Muscle of leg (tissue), 11 donors: ENCODE results near the gene KRT16. TPM values are rescaled to one million over a fixed set of nuclear protein-coding genes. Genes with fewer than 3 reads are reported as not detected.
"Not testable (repeated sequence)": the region's sequence is repeated elsewhere in the genome, so short reads cannot be mapped to it uniquely, and the experiment has no call there.

ENCODE experiments used
- DNase-seq: peaks from one replicate; pipeline ENCODE4 v3.0.0; 2013
- H3K27ac ChIP-seq: one replicate; pipeline ENCODE4 v1.5.1; 2013; ENCODE audit warnings: mild to moderate bottlenecking, low read length, control low read depth
- H3K27me3 ChIP-seq: one replicate; pipeline ENCODE4 v1.6.1; 2013; ENCODE audit warnings: low read length; ENCODE audit not compliant: control insufficient read depth, insufficient read depth
- H3K36me3 ChIP-seq: one replicate; pipeline ENCODE4 v1.6.1; 2013; ENCODE audit warnings: low read length; ENCODE audit not compliant: control insufficient read depth, insufficient read depth
- H3K4me1 ChIP-seq: one replicate; pipeline ENCODE4 v1.6.1; 2013; ENCODE audit warnings: low read length; ENCODE audit not compliant: control insufficient read depth, insufficient read depth
- H3K4me3 ChIP-seq: one replicate; pipeline ENCODE4 v1.5.1; 2013; ENCODE audit warnings: low read length, control low read depth
- H3K9me3 ChIP-seq: replicated peaks from 2 replicates; pipeline ENCODE4 v1.6.1; 2013; ENCODE audit warnings: low read depth, low read length; ENCODE audit not compliant: control insufficient read depth
- WGBS: methylation state at CpG from one replicate; pipeline ENCODE4 v1.1.5; 2013; ENCODE audit warnings: missing lambda C conversion rate; ENCODE audit not compliant: insufficient coverage; 5-methylcytosine and 5-hydroxymethylcytosine counted together
- polyA plus RNA-seq, 8 donors: library from polyadenylated mRNA; unstranded; fragments of 120-200 nt; gene quantifications; one replicate each; pipeline versions ENCODE4 v1.2.1 to v1.2.3, GENCODE V29; 2013; ENCODE audit warnings: inconsistent platforms in 1 of 8, low replicate concordance in 1 of 8; ENCODE audit not compliant: insufficient read length in 8 of 8, insufficient read depth in 1 of 8
- total RNA-seq: library from RNA; stranded (reverse); fragments of 120-200 nt; gene quantifications from one replicate; pipeline ENCODE4 v1.2.4, GENCODE V29; 2013

The KRT16 gene
- total and polyA plus RNA-seq, 9 donors, result 0.83 TPM; not detected in 8

DNA sequence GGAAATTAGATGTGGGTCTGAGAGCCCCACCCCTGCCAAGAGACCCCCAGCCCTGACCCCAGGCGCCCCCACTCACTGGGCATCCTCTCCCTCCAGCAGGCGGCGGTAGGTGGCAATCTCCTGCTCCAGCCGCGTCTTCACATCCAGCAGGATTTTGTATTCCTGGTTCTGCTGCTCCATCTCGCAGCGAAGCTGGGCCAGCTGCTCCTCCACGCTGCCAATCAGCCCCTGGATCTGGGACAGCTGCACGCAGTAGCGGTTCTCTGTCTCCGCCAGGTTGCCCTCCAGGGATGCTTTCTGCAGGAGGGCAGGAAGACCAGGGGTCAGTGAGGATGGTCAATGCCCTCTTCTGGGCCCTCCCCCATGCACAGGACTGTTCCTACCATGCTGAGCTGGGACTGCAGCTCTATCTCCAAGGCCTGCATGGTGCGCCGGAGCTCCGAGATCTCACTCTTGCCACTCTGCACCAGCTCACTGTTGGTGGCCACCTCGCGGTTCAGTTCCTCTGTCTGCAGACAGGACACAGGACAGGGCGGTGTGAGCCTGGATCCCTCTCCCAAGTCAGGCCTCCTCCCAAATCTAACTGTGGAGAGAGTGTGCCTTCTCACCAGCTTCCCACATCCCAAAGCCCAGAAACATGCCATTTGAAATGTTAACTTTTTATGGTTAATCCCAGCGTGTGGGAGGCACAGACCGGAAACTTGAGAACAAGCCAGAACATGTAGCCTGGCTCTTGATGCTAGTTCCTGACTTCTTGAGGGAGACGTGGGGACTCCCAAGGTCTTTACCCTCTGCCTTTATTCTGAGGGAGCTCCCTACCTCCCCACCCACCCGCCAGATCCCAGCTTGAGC is 8.2 kb upstream of the KRT16 start:
- 65% methylated on average over 17 of the region's 21 CpGs for WGBS
- Histone ChIP-seq H3K4me1 (peaks cover 21% of the 10 kb centered on the region), H3K27me3 (peaks cover 10% of the 10 kb centered on the region), H3K4me3 (no peak overlapping the region), H3K36me3 (no peaks in the 10 kb centered on the region), H3K9me3 (no peaks in the 10 kb centered on the region), H3K27ac (no peak overlapping the region)
- DNase-seq, result no peak

DNA sequence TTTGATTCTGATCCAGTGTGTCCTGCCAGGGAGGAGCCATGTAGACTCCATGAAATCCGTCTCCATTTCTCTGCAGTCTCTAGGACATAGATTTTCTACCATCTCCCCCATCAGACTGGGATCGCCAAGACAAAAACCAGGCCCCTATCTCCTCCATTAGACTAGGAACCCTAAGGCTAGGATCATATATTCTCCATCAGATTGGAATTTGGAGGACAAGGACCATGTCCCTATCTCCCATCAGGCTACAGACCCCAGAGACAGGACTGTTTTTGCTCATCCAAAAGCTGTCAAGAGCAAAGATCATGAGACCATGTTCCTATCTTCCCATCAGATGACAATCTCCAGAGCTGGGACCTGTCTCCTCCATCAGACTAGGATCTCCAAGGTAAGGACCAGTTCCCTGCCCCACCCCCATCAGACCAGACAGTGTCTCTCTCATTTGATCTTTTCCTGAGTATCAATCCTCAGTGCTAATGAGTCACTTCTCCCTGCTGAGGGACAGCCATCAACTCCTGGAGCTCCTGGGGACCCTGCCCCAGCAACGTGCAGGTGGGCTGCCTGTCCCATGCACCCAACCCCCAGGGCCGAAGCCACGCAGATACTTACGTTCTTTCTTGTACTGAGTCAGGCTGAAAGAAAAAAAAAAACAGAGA is 7.5 kb upstream of the KRT16 start:
- peaks cover 10% of the 10 kb centered on the region for H3K27me3 ChIP-seq
- H3K27ac ChIP-seq, H3K36me3 ChIP-seq, DNase-seq, H3K9me3 ChIP-seq, H3K4me3 ChIP-seq: not testable (repeated sequence)
- WGBS, result 72% methylated on average over 3 of the region's 6 CpGs
- H3K4me1 ChIP-seq, result peaks cover 21% of the 10 kb centered on the region

DNA sequence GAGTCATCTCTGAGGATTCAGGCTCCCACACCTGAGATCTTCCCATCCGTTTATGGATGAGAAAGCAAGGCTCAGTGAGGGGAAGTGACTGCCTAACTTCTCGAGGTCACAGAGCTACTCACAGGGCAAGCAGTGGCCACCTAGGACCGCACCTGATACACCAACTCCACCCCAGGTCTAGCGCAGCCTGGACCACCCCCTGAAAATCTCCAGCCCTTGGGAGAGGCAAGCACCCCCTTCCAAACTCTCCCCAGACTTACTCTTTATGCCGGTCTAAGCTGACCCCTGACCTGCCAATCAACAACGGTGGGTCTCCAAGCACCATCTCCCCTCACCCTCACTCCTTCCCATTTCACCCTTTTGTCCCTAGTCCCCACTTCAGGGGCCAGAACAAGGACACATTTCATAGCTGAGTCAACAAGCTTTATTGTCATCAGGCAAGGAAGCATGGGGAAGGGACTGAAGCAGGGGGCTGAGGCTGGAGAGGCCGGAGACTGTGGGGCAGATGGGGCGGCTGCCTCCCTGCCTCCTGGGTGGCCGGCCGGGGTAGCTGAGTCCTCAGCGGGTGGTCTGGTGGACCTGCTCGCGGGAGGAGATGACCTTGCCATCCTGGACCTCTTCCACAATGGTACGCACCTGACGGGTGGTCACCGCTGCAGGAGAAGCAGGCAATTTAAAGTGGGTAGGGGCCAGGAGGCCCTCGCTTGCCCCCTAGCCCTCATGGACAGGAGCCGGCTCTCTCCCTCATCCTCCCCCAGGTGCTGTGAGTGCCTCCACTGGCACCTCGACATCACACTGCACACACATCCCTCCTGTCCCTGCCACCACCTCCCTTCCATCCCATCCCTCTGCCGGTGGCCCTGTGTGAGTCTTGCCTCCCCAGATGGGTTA is 6.7 kb upstream of the KRT16 start:
- Histone ChIP-seq H3K36me3 (no peaks in the 10 kb centered on the region), H3K27me3 (peaks cover 10% of the 10 kb centered on the region), H3K4me3 (no peak overlapping the region), H3K27ac (no peak overlapping the region), H3K4me1 (peaks cover 16% of the 10 kb centered on the region), H3K9me3 (no peaks in the 10 kb centered on the region)
- no peak for DNase-seq
- 86% methylated on average over 10 of the region's 20 CpGs for WGBS

DNA sequence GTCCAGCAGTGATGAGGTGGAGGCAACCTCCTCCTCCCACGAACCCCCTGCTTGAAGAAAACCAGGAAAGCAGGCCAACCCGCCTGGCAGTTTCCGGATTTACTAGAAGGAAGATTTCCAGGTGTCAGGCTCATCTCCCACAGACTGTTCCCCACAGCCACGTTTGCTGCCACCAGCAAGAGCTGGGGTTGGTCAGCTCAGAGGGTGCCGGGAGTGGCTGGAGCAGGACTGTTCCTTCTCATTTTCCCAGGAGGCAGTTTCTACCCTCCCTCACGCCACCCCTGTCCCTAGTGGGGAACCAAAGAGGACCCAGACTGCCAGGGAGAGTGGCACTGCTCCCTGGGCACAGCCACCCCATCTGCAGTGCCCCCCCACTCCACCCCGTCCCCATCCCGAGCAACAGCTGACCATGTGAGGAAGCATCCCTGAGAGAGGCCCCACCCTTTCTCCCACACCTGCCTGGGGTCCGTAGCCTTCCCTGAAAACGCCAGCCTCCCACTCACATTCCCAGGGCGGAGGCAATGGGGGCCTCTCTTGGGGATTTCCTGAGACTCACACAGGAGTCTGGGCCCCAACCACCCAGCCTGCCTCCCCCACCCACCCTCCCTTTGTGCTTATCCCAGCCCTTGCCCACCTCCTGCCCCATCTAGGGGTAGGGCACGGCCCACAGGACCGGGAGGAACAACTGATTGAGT is 5.9 kb upstream of the KRT16 start:
- no peak overlapping the region for H3K27ac ChIP-seq
- WGBS, result 48% methylated on average over 7 of the region's 13 CpGs
- peaks cover 10% of the 10 kb centered on the region for H3K27me3 ChIP-seq
- no peak overlapping the region for H3K4me3 ChIP-seq
- H3K4me1 ChIP-seq, result peaks cover 13% of the 10 kb centered on the region
- no peak for DNase-seq
- no peaks in the 10 kb centered on the region for H3K9me3 ChIP-seq
- no peaks in the 10 kb centered on the region for H3K36me3 ChIP-seq

DNA sequence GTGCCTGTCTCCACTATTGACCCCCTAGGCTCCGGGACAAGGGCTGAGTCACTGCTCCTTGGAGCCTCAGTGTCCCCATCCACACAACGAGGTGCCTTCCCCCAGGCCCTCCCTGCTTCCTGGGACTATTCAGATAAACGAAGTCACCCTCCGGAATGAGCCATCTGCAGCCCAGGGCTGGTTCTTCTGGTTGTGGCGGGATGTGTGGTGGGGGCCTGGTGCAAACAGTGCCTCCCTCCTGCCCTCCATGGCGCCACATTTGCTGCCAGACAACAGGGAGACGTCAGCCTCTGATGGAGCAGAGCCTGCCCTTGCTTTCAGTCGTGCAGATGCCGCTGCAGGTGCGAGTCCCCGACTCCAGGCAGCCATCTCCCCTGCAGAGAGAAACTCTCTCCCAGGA is 5.1 kb upstream of the KRT16 start:
- Histone ChIP-seq H3K4me1 (peaks cover 5% of the 10 kb centered on the region), H3K9me3 (no peaks in the 10 kb centered on the region), H3K27ac (no peak overlapping the region), H3K27me3 (peaks cover 10% of the 10 kb centered on the region), H3K36me3 (no peaks in the 10 kb centered on the region), H3K4me3 (no peak overlapping the region)
- DNase-seq, result no peak
- WGBS, result 66% methylated on average over 8 of the region's 11 CpGs

DNA sequence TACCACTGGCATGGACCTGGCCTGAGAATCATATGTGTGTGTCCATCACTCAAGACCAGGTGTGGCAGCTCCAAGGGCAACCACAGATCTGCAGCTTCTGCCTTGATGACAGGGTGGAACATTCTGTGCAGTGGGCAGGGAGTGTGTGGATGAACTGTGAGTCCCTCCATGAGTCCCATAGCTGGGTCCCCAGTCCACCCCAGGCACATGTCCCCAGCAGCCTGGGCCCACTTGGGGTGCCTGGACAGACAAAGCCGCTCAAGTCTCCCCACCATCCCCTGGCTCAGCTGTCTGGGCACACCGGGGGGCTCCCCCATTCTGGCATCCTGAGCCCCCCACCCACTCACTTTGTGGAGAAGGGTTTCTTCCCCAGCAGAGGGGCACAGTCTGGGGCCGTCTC is 4.6 kb upstream of the KRT16 start:
- Histone ChIP-seq H3K36me3 (no peaks in the 10 kb centered on the region), H3K27me3 (peaks cover 10% of the 10 kb centered on the region), H3K4me3 (no peak overlapping the region), H3K9me3 (no peaks in the 10 kb centered on the region), H3K27ac (no peak overlapping the region), H3K4me1 (peaks cover 2% of the 10 kb centered on the region)
- no CpG with 5 or more reads among the region's 3 CpGs for WGBS
- no peak for DNase-seq

DNA sequence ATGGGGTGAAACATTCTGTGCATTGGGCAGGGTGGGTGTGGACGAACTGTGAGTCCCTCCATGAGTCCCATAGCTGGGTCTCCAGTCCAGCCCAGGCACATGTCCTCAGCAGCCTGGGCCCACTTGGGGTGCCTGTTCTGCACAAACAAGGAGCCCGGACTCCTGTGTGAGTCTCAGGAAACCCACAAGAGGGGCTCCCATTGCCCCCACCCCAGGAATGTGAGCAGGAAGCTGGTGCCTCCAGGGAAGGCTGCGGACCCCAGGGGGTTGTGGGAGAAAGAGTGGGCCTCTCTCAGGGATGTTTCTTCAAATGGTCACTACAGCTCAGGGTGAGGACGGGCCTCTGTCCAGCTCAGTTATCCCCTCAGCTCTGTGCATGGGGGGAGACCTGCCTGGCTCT is 3.9 kb upstream of the KRT16 start:
- H3K9me3 ChIP-seq, H3K36me3 ChIP-seq, H3K4me3 ChIP-seq, H3K27ac ChIP-seq, H3K4me1 ChIP-seq, DNase-seq: not testable (repeated sequence)
- H3K27me3 ChIP-seq, result peaks cover 10% of the 10 kb centered on the region
- 73% methylated on average over 2 of the region's 4 CpGs for WGBS

DNA sequence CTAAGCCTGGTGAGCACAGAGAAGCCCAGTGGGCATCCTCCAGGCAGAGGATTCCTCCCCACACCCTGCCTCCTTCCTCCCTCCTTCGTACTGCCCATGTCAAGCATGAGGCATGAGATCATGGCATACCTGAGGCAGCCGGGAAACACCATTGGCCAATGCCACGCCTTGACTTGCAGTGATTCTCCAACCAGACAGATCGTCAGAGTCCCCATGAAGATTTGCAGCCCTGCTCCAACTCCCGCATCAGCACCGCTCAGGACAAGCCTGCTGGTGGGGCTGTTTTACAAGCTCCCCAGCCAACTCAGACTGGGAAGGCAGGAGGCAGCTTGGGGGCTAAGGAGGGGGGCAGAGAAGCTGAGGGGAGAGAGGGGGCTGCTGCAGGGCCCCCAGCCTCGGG is 2.9 kb upstream of the KRT16 start:
- no peak overlapping the region for H3K4me3 ChIP-seq
- 19% methylated on average over 5 of the region's 7 CpGs for WGBS

DNA sequence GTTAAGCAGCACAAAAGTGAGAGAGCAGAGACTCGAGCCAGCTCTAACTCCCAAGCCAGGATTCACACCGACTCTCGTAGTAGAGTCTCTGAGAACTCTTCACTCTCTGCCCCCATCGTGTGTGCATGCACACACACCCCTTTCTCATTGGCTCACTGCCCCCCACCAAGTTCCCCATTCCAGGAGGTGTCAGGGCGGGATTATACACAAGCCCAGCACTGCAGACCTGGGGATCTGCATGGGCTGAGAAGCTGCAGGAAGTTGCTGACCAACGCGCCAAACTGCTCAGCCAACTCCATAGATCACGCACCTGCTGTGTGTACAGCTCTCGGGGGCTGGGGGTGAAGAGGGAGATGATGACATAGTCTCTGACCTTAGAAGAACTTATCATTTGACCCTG is 2.2 kb upstream of the KRT16 start:
- H3K27me3 ChIP-seq, result peaks cover 10% of the 10 kb centered on the region
- 31% methylated on average over 7 of the region's 9 CpGs for WGBS
- H3K9me3 ChIP-seq, H3K4me3 ChIP-seq, H3K27ac ChIP-seq, DNase-seq, H3K4me1 ChIP-seq, H3K36me3 ChIP-seq: not testable (repeated sequence)

More for the DNA sequence above, 2.9 kb upstream of the KRT16 start:
- H3K4me1 ChIP-seq, result no peaks in the 10 kb centered on the region
- H3K36me3 ChIP-seq, result no peaks in the 10 kb centered on the region
- peaks cover 11% of the 10 kb centered on the region for H3K27me3 ChIP-seq
- no peaks in the 10 kb centered on the region for H3K9me3 ChIP-seq
- H3K27ac ChIP-seq, result no peak overlapping the region
- DNase-seq, result no peak
